GM23338 (cell line): Measurements from ENCODE around the gene NOLC1. TPM values are rescaled to one million over a fixed set of nuclear protein-coding genes. Genes with fewer than 3 reads are reported as not detected.

Experiments
- ATAC-seq: fragments of 200-7000 bp; cut with Tn5 transposase; 3 replicates; pipeline ENCODE4 v1.9.1; 2020
- DNase-seq: peaks from one replicate; pipeline ENCODE4 v3.0.0-alpha.2; 2015; ENCODE audit warnings: low spot score
- H2AFZ ChIP-seq: fragments of 200-600 bp; sonication (generic); 2 replicates; pipeline ENCODE4 v1.8.0; 2016; ENCODE audit warnings: antibody characterized with exemption, mild to moderate bottlenecking, moderate library complexity
- H3F3A ChIP-seq: fragments of 200-600 bp; sonication (generic); replicated peaks from 2 replicates; pipeline ENCODE4 v1.8.0; 2017; ENCODE audit warnings: antibody characterized with exemption, mixed run types, low read depth
- H3K27ac ChIP-seq: fragments of 200-600 bp; sonication (generic); 2 replicates; pipeline ENCODE4 v1.6.1; 2016; ENCODE audit warnings: low read depth
- H3K27me3 ChIP-seq: fragments of 200-600 bp; sonication (generic); 2 replicates; pipeline ENCODE4 v1.8.0; 2016; ENCODE audit warnings: mild to moderate bottlenecking, mixed run types, moderate library complexity; ENCODE audit not compliant: insufficient read depth
- H3K36me3 ChIP-seq: fragments of 200-600 bp; sonication (generic); 2 replicates; pipeline ENCODE4 v1.8.0; 2016; ENCODE audit warnings: mild to moderate bottlenecking; ENCODE audit not compliant: insufficient read depth
- H3K4me1 ChIP-seq: fragments of 200-600 bp; sonication (generic); 2 replicates; pipeline ENCODE4 v1.8.0; 2016; ENCODE audit warnings: mild to moderate bottlenecking, moderate library complexity; ENCODE audit not compliant: insufficient read depth
- H3K4me2 ChIP-seq: fragments of 200-600 bp; sonication (generic); 2 replicates; pipeline ENCODE4 v1.7.1; 2017; ENCODE audit warnings: mixed run types
- H3K4me3 ChIP-seq: fragments of 200-600 bp; sonication (generic); 2 replicates; pipeline ENCODE4 v1.6.1; 2016; ENCODE audit warnings: mixed run types
- H3K79me2 ChIP-seq: fragments of 200-600 bp; sonication (generic); replicated peaks from 2 replicates; pipeline ENCODE4 v1.8.0; 2017; ENCODE audit warnings: mild to moderate bottlenecking; ENCODE audit not compliant: insufficient read depth
- H3K9me2 ChIP-seq: fragments of 200-600 bp; sonication (generic); 2 replicates; pipeline ENCODE4 v1.8.0; 2017; ENCODE audit not compliant: insufficient read depth
- H4K20me1 ChIP-seq: fragments of 200-600 bp; sonication (generic); replicated peaks from 2 replicates; pipeline ENCODE4 v1.8.0; 2017; ENCODE audit warnings: mild to moderate bottlenecking; ENCODE audit not compliant: insufficient read depth
- H3K27ac Mint-ChIP-seq: 2 replicates; pipeline ENCODE4 v1.8.0; 2020; ENCODE audit warnings: inconsistent platforms, mild to moderate bottlenecking, moderate library complexity, mixed read lengths
- H3K27me3 Mint-ChIP-seq: 3 replicates; pipeline ENCODE4 v1.8.0; 2022; ENCODE audit warnings: low read depth, mild to moderate bottlenecking, moderate library complexity, mixed read lengths, inconsistent platforms; ENCODE audit not compliant: insufficient read depth, poor library complexity
- H3K36me3 Mint-ChIP-seq: 3 replicates; pipeline ENCODE4 v1.8.0; 2021; ENCODE audit warnings: low read depth, mild to moderate bottlenecking, inconsistent platforms, moderate library complexity, mixed read lengths
- H3K4me1 Mint-ChIP-seq: 3 replicates; pipeline ENCODE4 v1.8.0; 2020; ENCODE audit warnings: mild to moderate bottlenecking, inconsistent platforms, mixed read lengths
- H3K4me3 Mint-ChIP-seq: 3 replicates; pipeline ENCODE4 v1.8.0; 2021; ENCODE audit warnings: moderate library complexity, mild to moderate bottlenecking, inconsistent platforms, mixed read lengths
- H3K9me3 Mint-ChIP-seq: 3 replicates; pipeline ENCODE4 v1.8.0; 2020; ENCODE audit warnings: moderate library complexity, mild to moderate bottlenecking, inconsistent platforms, mixed read lengths
- CREB1 ChIP-seq: fragments of 250-450 bp; sonication (Bioruptor Pico); IDR thresholded peaks from 2 replicates; pipeline ENCODE4 v1.5.0; 2020; ENCODE audit warnings: low read depth, mild to moderate bottlenecking, moderate library complexity
- NANOG ChIP-seq: IDR thresholded peaks from 2 replicates; pipeline ENCODE4 v1.6.1; 2016; ENCODE audit warnings: antibody characterized with exemption, borderline replicate concordance
- POLR2AphosphoS5 ChIP-seq: IDR thresholded peaks from 2 replicates; pipeline ENCODE4 v1.6.1; 2016; ENCODE audit warnings: antibody characterized with exemption, low read depth
- STAT1 ChIP-seq: IDR thresholded peaks from one replicate; pipeline ENCODE4 v1.6.1; 2016; ENCODE audit warnings: antibody characterized with exemption; ENCODE audit not compliant: unreplicated experiment
- ZNF114 ChIP-seq: fragments of 250-450 bp; sonication (Bioruptor Pico); IDR thresholded peaks from 2 replicates; pipeline ENCODE4 v1.5.0; 2020; ENCODE audit warnings: mild to moderate bottlenecking, moderate library complexity
- ZNF331 ChIP-seq: fragments of 250-450 bp; sonication (Bioruptor Pico); IDR thresholded peaks from 2 replicates; pipeline ENCODE4 v1.5.0; 2020; ENCODE audit warnings: low read depth, mild to moderate bottlenecking, moderate library complexity
- polyA plus RNA-seq: library from polyadenylated mRNA; unstranded; fragments of >200 nt; fragmentation: Nextera tagmentation; extraction: Ambion mirVana; gene quantifications from 2 replicates; pipeline ENCODE4 v1.2.1, GENCODE V29; 2016
- total RNA-seq: library from RNA; depleted of rRNA; stranded (reverse); fragments of >200 nt; shearing (Covaris generic); gene quantifications from 2 replicates; pipeline ENCODE4 v1.2.3, GENCODE V29; 2014
- TF ChIP-seq, protein P1 (sequence below): IDR thresholded peaks from one replicate; pipeline ENCODE4 v1.6.1; 2018; ENCODE audit warnings: antibody characterized with exemption; ENCODE audit not compliant: unreplicated experiment
- TF ChIP-seq, protein P2 (sequence below): fragments of 250-450 bp; sonication (Bioruptor Pico); IDR thresholded peaks from 2 replicates; pipeline ENCODE4 v1.5.0; 2020; ENCODE audit warnings: mild to moderate bottlenecking, moderate library complexity
- TF ChIP-seq, protein P3 (sequence below): IDR thresholded peaks from 2 replicates; pipeline ENCODE4 v1.6.1; 2016; ENCODE audit warnings: antibody characterized with exemption

Gene NOLC1
- total and polyA plus RNA-seq, 2 experiments from 2014 or later, result 126 to 178 TPM

DNA sequence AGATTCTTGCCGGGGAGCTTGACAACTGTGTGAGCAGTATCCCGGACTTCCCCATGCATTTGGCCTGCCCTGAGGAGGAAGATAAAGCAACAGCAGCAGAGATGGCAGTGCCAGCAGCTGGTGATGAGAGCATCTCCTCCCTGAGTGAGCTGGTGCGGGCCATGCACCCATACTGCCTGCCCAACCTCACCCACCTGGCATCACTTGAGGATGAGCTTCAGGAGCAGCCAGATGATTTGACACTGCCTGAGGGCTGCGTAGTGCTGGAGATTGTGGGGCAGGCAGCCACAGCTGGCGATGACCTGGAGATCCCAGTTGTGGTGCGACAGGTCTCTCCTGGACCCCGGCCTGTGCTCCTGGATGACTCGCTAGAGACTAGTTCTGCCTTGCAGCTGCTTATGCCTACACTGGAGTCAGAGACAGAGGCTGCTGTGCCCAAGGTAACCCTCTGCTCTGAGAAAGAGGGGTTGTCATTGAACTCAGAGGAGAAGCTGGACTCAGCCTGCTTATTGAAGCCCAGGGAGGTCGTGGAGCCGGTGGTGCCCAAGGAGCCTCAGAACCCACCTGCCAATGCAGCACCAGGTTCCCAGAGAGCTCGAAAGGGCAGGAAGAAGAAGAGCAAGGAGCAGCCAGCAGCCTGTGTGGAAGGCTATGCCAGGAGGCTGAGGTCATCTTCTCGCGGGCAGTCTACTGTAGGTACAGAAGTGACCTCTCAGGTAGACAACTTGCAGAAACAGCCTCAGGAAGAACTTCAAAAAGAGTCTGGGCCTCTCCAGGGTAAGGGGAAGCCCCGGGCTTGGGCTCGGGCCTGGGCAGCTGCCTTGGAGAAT is 12.7 kb upstream of the NOLC1 start:
- no peak overlapping the region for H3K27ac Mint-ChIP-seq
- Histone ChIP-seq H3K79me2 (peaks cover 91% of the 10 kb centered on the region), H3K27ac (no peak overlapping the region), H3K4me2 (no peak overlapping the region), H3F3A (peaks cover 7% of the 10 kb centered on the region; the same call in 1 of the 2 replicates), H3K36me3 (peaks cover 43% of the 10 kb centered on the region), H3K9me2 (no peaks in the 10 kb centered on the region), H3K4me3 (no peak overlapping the region), H3K27me3 (no peaks in the 10 kb centered on the region), H4K20me1 (peaks cover 78% of the 10 kb centered on the region), H2AFZ (no peak overlapping the region), H3K4me1 (peaks cover 20% of the 10 kb centered on the region)
- H3K4me1 Mint-ChIP-seq, result peaks cover 19% of the 10 kb centered on the region
- H3K27me3 Mint-ChIP-seq, result peaks cover 18% of the 10 kb centered on the region
- peaks cover 82% of the 10 kb centered on the region for H3K36me3 Mint-ChIP-seq
- no peak overlapping the region for H3K4me3 Mint-ChIP-seq
- no peak for DNase-seq
- ATAC-seq, result no peak
- TF ChIP-seq, protein P1, sequence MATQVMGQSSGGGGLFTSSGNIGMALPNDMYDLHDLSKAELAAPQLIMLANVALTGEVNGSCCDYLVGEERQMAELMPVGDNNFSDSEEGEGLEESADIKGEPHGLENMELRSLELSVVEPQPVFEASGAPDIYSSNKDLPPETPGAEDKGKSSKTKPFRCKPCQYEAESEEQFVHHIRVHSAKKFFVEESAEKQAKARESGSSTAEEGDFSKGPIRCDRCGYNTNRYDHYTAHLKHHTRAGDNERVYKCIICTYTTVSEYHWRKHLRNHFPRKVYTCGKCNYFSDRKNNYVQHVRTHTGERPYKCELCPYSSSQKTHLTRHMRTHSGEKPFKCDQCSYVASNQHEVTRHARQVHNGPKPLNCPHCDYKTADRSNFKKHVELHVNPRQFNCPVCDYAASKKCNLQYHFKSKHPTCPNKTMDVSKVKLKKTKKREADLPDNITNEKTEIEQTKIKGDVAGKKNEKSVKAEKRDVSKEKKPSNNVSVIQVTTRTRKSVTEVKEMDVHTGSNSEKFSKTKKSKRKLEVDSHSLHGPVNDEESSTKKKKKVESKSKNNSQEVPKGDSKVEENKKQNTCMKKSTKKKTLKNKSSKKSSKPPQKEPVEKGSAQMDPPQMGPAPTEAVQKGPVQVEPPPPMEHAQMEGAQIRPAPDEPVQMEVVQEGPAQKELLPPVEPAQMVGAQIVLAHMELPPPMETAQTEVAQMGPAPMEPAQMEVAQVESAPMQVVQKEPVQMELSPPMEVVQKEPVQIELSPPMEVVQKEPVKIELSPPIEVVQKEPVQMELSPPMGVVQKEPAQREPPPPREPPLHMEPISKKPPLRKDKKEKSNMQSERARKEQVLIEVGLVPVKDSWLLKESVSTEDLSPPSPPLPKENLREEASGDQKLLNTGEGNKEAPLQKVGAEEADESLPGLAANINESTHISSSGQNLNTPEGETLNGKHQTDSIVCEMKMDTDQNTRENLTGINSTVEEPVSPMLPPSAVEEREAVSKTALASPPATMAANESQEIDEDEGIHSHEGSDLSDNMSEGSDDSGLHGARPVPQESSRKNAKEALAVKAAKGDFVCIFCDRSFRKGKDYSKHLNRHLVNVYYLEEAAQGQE, result no peak
- TF ChIP-seq ZNF331 (CRISPR knock-in tag) (no peak), POLR2AphosphoS5 (no peak), ZNF114 (CRISPR knock-in tag) (no peak), STAT1 (no peak)
- H3K9me3 Mint-ChIP-seq, result no peaks in the 10 kb centered on the region

DNA sequence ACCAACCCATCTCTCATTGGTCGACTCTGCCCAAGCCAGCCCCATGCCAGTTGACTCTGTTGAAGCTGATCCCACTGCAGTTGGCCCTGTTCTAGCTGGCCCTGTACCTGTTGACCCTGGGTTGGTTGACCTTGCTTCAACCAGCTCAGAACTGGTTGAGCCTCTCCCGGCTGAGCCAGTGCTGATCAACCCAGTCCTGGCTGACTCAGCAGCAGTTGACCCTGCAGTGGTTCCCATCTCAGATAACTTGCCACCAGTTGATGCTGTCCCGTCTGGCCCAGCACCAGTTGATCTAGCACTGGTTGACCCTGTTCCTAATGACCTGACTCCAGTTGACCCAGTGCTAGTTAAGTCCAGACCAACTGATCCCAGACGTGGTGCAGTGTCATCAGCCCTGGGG is 12.0 kb upstream of the NOLC1 start:
- no peak overlapping the region for H3K4me2 ChIP-seq
- H3K9me2 ChIP-seq, result no peaks in the 10 kb centered on the region
- no peak overlapping the region for H3K4me3 ChIP-seq
- Mint-ChIP-seq H3K27me3 (peaks cover 18% of the 10 kb centered on the region), H3K4me1 (peaks cover 12% of the 10 kb centered on the region), H3K27ac (no peak overlapping the region), H3K9me3 (no peaks in the 10 kb centered on the region), H3K36me3 (peaks cover 84% of the 10 kb centered on the region), H3K4me3 (no peak overlapping the region; the same call in 2 of the 3 replicates)
- no peak for TF ChIP-seq ZNF114 (CRISPR knock-in tag)
- TF ChIP-seq NANOG, result no peak
- TF ChIP-seq CREB1 (CRISPR knock-in tag), result no peak
- TF ChIP-seq, protein P2, sequence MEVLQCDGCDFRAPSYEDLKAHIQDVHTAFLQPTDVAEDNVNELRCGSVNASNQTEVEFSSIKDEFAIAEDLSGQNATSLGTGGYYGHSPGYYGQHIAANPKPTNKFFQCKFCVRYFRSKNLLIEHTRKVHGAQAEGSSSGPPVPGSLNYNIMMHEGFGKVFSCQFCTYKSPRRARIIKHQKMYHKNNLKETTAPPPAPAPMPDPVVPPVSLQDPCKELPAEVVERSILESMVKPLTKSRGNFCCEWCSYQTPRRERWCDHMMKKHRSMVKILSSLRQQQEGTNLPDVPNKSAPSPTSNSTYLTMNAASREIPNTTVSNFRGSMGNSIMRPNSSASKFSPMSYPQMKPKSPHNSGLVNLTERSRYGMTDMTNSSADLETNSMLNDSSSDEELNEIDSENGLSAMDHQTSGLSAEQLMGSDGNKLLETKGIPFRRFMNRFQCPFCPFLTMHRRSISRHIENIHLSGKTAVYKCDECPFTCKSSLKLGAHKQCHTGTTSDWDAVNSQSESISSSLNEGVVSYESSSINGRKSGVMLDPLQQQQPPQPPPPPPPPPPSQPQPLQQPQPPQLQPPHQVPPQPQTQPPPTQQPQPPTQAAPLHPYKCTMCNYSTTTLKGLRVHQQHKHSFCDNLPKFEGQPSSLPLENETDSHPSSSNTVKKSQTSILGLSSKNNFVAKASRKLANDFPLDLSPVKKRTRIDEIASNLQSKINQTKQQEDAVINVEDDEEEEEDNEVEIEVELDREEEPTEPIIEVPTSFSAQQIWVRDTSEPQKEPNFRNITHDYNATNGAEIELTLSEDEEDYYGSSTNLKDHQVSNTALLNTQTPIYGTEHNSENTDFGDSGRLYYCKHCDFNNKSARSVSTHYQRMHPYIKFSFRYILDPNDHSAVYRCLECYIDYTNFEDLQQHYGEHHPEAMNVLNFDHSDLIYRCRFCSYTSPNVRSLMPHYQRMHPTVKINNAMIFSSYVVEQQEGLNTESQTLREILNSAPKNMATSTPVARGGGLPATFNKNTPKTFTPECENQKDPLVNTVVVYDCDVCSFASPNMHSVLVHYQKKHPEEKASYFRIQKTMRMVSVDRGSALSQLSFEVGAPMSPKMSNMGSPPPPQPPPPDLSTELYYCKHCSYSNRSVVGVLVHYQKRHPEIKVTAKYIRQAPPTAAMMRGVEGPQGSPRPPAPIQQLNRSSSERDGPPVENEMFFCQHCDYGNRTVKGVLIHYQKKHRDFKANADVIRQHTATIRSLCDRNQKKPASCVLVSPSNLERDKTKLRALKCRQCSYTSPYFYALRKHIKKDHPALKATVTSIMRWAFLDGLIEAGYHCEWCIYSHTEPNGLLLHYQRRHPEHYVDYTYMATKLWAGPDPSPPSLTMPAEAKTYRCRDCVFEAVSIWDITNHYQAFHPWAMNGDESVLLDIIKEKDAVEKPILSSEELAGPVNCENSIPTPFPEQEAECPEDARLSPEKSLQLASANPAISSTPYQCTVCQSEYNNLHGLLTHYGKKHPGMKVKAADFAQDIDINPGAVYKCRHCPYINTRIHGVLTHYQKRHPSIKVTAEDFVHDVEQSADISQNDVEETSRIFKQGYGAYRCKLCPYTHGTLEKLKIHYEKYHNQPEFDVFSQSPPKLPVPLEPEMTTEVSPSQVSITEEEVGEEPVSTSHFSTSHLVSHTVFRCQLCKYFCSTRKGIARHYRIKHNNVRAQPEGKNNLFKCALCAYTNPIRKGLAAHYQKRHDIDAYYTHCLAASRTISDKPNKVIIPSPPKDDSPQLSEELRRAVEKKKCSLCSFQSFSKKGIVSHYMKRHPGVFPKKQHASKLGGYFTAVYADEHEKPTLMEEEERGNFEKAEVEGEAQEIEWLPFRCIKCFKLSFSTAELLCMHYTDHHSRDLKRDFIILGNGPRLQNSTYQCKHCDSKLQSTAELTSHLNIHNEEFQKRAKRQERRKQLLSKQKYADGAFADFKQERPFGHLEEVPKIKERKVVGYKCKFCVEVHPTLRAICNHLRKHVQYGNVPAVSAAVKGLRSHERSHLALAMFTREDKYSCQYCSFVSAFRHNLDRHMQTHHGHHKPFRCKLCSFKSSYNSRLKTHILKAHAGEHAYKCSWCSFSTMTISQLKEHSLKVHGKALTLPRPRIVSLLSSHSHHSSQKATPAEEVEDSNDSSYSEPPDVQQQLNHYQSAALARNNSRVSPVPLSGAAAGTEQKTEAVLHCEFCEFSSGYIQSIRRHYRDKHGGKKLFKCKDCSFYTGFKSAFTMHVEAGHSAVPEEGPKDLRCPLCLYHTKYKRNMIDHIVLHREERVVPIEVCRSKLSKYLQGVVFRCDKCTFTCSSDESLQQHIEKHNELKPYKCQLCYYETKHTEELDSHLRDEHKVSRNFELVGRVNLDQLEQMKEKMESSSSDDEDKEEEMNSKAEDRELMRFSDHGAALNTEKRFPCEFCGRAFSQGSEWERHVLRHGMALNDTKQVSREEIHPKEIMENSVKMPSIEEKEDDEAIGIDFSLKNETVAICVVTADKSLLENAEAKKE (CRISPR knock-in tag), result no peak
- TF ChIP-seq POLR2AphosphoS5, result no peak
- TF ChIP-seq, protein P3, sequence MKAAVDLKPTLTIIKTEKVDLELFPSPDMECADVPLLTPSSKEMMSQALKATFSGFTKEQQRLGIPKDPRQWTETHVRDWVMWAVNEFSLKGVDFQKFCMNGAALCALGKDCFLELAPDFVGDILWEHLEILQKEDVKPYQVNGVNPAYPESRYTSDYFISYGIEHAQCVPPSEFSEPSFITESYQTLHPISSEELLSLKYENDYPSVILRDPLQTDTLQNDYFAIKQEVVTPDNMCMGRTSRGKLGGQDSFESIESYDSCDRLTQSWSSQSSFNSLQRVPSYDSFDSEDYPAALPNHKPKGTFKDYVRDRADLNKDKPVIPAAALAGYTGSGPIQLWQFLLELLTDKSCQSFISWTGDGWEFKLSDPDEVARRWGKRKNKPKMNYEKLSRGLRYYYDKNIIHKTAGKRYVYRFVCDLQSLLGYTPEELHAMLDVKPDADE, result no peak
- ATAC-seq, result no peak
- H3K27me3 ChIP-seq, result no peaks in the 10 kb centered on the region
- peaks cover 49% of the 10 kb centered on the region for H3K36me3 ChIP-seq
- H3F3A ChIP-seq, result peaks cover 10% of the 10 kb centered on the region; the same call in 1 of the 2 replicates
- H3K79me2 ChIP-seq, result peaks cover 91% of the 10 kb centered on the region
- peaks cover 13% of the 10 kb centered on the region; the same call in 1 of the 2 replicates for H3K4me1 ChIP-seq
- peaks cover 78% of the 10 kb centered on the region for H4K20me1 ChIP-seq
- H2AFZ ChIP-seq, result no peak overlapping the region
- DNase-seq, result no peak
- no peak overlapping the region for H3K27ac ChIP-seq
